Osteoblast (primary cell): ENCODE measurements around the gene CRYBA1. TPM values are rescaled to one million over a fixed set of nuclear protein-coding genes. Genes with fewer than 3 reads are reported as not detected.

Experiments
- DNase-seq: peaks from one replicate; pipeline ENCODE4 v3.0.0; 2011; ENCODE audit warnings: low spot score, mixed read lengths; ENCODE audit not compliant: insufficient read length; ENCODE audit errors: missing footprints
- H2AFZ ChIP-seq: 2 replicates; pipeline ENCODE4 v1.6.0; 2011; ENCODE audit warnings: mild to moderate bottlenecking, low read length
- H3K27ac ChIP-seq: 2 replicates; pipeline ENCODE4 v1.5.1; 2011; ENCODE audit warnings: mild to moderate bottlenecking, low read depth, low read length, moderate library complexity
- H3K27me3 ChIP-seq: 2 replicates; pipeline ENCODE4 v1.6.0; 2012; ENCODE audit warnings: mild to moderate bottlenecking, control low read depth, inconsistent platforms, low read length, moderate library complexity; ENCODE audit not compliant: insufficient read depth
- H3K36me3 ChIP-seq: 2 replicates; pipeline ENCODE4 v1.5.1; 2011; ENCODE audit warnings: mild to moderate bottlenecking, low read length, control low read depth, moderate library complexity; ENCODE audit not compliant: insufficient read depth
- H3K4me1 ChIP-seq: 2 replicates; pipeline ENCODE4 v1.5.1; 2011; ENCODE audit warnings: mild to moderate bottlenecking, low read length, control low read depth, moderate library complexity; ENCODE audit not compliant: insufficient read depth
- H3K4me2 ChIP-seq: 2 replicates; pipeline ENCODE4 v1.6.0; 2011; ENCODE audit warnings: mild to moderate bottlenecking, low read length; ENCODE audit not compliant: insufficient read depth
- H3K4me3 ChIP-seq: fragments of 200-600 bp; sonication (generic); 3 replicates; pipeline ENCODE4 v1.5.1; 2012; ENCODE audit warnings: mild to moderate bottlenecking, low read length, inconsistent platforms; ENCODE audit not compliant: insufficient read depth
- H3K79me2 ChIP-seq: 2 replicates; pipeline ENCODE4 v1.6.0; 2012; ENCODE audit warnings: mild to moderate bottlenecking, low read length, control low read depth, inconsistent platforms; ENCODE audit not compliant: insufficient read depth
- H3K9me3 ChIP-seq: 2 replicates; pipeline ENCODE4 v1.5.1; 2011; ENCODE audit warnings: low read depth, low read length, control low read depth
- H4K20me1 ChIP-seq: 2 replicates; pipeline ENCODE4 v1.6.0; 2012; ENCODE audit warnings: mild to moderate bottlenecking, low read length, control low read depth; ENCODE audit not compliant: insufficient read depth
- total RNA-seq: library from RNA; depleted of rRNA; stranded (reverse); fragments of >200 nt; gene quantifications from 2 replicates; pipeline ENCODE4 v1.2.3, GENCODE V29; 2012
- TF ChIP-seq, protein P1 (sequence below): IDR thresholded peaks from 2 replicates; pipeline ENCODE4 v1.5.1; 2011; ENCODE audit warnings: mild to moderate bottlenecking, low read depth, low read length, moderate library complexity; ENCODE audit errors: extremely low read depth

Gene CRYBA1
- total RNA-seq, 1 donor, result not detected

DNA sequence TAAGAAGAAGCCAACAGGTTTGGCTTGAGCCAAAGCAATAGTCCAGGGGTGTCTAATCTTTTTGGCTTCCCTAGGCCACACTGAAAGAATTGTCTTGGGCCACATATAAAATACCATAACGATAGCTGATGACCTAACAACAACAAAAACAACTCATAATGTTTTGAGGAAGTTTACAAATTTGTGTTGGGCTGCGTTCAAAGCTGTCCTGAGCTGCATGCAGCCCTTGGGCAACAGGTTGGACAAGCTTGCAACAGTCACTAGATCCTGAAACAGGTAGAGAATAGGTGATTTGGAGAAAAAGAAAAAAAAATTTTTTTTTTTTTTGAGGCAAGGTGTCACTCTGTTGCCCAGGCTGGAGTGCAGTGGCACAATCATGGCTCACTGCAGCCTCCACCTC, 4.5 kb downstream of the CRYBA1 start:
- TF ChIP-seq, protein P1, sequence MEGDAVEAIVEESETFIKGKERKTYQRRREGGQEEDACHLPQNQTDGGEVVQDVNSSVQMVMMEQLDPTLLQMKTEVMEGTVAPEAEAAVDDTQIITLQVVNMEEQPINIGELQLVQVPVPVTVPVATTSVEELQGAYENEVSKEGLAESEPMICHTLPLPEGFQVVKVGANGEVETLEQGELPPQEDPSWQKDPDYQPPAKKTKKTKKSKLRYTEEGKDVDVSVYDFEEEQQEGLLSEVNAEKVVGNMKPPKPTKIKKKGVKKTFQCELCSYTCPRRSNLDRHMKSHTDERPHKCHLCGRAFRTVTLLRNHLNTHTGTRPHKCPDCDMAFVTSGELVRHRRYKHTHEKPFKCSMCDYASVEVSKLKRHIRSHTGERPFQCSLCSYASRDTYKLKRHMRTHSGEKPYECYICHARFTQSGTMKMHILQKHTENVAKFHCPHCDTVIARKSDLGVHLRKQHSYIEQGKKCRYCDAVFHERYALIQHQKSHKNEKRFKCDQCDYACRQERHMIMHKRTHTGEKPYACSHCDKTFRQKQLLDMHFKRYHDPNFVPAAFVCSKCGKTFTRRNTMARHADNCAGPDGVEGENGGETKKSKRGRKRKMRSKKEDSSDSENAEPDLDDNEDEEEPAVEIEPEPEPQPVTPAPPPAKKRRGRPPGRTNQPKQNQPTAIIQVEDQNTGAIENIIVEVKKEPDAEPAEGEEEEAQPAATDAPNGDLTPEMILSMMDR, result no peak
- no peak overlapping the region for H3K4me2 ChIP-seq
- H3K27ac ChIP-seq, result peak overlapping the region; percentile 59

DNA sequence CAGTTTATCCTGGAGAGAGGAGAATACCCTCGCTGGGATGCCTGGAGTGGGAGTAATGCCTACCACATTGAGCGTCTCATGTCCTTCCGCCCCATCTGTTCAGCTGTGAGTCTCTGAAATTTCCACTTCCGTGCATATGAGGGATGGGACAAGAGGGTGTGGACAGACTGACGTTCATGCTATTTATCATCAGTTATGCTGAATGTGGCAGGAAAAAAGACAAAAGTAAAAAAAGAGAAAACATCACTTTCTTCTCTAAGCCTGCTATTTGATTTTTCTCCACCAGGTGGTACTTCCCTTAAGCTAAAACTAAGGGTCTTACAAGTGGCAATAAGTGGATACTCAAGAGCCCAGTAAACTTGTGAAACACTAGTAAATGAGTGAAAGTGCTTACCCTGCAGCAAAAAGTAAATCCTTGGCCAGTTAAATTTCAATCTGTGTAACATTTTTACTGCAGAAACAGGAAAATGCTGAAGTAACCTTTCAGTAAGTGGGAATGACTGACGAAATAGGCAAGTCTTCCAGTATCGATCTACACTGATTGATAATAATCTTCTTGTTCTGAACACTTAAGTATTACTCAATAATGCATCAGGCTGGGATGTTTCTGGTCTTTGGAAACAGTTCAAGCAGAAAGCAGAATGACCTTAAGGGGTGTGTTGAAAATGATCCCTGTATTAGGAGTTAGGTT, 5.6 kb downstream of the CRYBA1 start:
- H3K4me2 ChIP-seq, result no peak overlapping the region
- H3K27me3 ChIP-seq, result no peaks in the 10 kb centered on the region
- H3K9me3 ChIP-seq, result no peaks in the 10 kb centered on the region
- no peaks in the 10 kb centered on the region for H3K36me3 ChIP-seq
- DNase-seq, result peak; percentile 11
- H3K27ac ChIP-seq, result peak overlapping the region; percentile 59
- H2AFZ ChIP-seq, result no peak overlapping the region
- TF ChIP-seq, protein P1, result peak; percentile 49
- H3K79me2 ChIP-seq, result peaks cover 6% of the 10 kb centered on the region
- H3K4me1 ChIP-seq, result peaks cover 51% of the 10 kb centered on the region
- no peak overlapping the region for H3K4me3 ChIP-seq
- H4K20me1 ChIP-seq, result no peaks in the 10 kb centered on the region

More for the DNA sequence above, 4.5 kb downstream of the CRYBA1 start:
- no peak overlapping the region for H2AFZ ChIP-seq
- H4K20me1 ChIP-seq, result no peaks in the 10 kb centered on the region
- H3K4me3 ChIP-seq, result no peak overlapping the region
- peaks cover 40% of the 10 kb centered on the region for H3K4me1 ChIP-seq
- no peaks in the 10 kb centered on the region for H3K27me3 ChIP-seq
- peaks cover 1% of the 10 kb centered on the region for H3K79me2 ChIP-seq
- peak; percentile 23 for DNase-seq
- H3K36me3 ChIP-seq, result no peaks in the 10 kb centered on the region
- no peaks in the 10 kb centered on the region for H3K9me3 ChIP-seq

GRCh38 chr17:29253037-29253436, 6.4 kb downstream of the CRYBA1 start:
- H3K4me3 ChIP-seq, result no peak overlapping the region
- H4K20me1 ChIP-seq, result peaks cover 1% of the 10 kb centered on the region
- H3K27ac ChIP-seq, result no peak overlapping the region
- no peak overlapping the region for H2AFZ ChIP-seq
- H3K27me3 ChIP-seq, result no peaks in the 10 kb centered on the region
- H3K9me3 ChIP-seq, result no peaks in the 10 kb centered on the region
- TF ChIP-seq, protein P1, result no peak
- peaks cover 6% of the 10 kb centered on the region for H3K79me2 ChIP-seq
- no peak for DNase-seq
- peaks cover 59% of the 10 kb centered on the region for H3K4me1 ChIP-seq
- H3K36me3 ChIP-seq, result no peaks in the 10 kb centered on the region
- no peak overlapping the region for H3K4me2 ChIP-seq

GRCh38 chr17:29255926-29256522, 9.4 kb downstream of the CRYBA1 start:
- H2AFZ ChIP-seq, result no peak overlapping the region
- peak overlapping the region; percentile 40 for H3K27ac ChIP-seq
- no peaks in the 10 kb centered on the region for H3K9me3 ChIP-seq
- H4K20me1 ChIP-seq, result peaks cover 13% of the 10 kb centered on the region
- peaks cover 17% of the 10 kb centered on the region for H3K36me3 ChIP-seq
- peaks cover 56% of the 10 kb centered on the region for H3K4me1 ChIP-seq
- peak overlapping the region; percentile 2 for H3K4me2 ChIP-seq
- H3K4me3 ChIP-seq, result no peak overlapping the region
- peaks cover 29% of the 10 kb centered on the region for H3K79me2 ChIP-seq
- TF ChIP-seq, protein P1, result no peak
- DNase-seq, result peak; percentile 51
- H3K27me3 ChIP-seq, result no peaks in the 10 kb centered on the region
